A673 (cell line): ENCODE results near the gene TTC12.

Experiments
- EZH2 ChIP-seq: fragments of 200-600 bp; sonication (generic); IDR thresholded peaks from 2 replicates; pipeline ENCODE4 v1.6.1; 2017; ENCODE audit warnings: borderline replicate concordance, low read depth, mild to moderate bottlenecking, mixed read lengths, antibody characterized with exemption, low read length; ENCODE audit not compliant: poor library complexity, severe bottlenecking
- TF ChIP-seq, protein P1 (sequence below): fragments of 300-800, 200-600 bp; sonication (generic); conservative IDR thresholded peaks from 2 replicates; pipeline ENCODE4 v1.5.1; 2017; ENCODE audit warnings: low read depth, mild to moderate bottlenecking, antibody characterized with exemption, low read length, moderate library complexity, mixed read lengths

- TF ChIP-seq, protein P1, sequence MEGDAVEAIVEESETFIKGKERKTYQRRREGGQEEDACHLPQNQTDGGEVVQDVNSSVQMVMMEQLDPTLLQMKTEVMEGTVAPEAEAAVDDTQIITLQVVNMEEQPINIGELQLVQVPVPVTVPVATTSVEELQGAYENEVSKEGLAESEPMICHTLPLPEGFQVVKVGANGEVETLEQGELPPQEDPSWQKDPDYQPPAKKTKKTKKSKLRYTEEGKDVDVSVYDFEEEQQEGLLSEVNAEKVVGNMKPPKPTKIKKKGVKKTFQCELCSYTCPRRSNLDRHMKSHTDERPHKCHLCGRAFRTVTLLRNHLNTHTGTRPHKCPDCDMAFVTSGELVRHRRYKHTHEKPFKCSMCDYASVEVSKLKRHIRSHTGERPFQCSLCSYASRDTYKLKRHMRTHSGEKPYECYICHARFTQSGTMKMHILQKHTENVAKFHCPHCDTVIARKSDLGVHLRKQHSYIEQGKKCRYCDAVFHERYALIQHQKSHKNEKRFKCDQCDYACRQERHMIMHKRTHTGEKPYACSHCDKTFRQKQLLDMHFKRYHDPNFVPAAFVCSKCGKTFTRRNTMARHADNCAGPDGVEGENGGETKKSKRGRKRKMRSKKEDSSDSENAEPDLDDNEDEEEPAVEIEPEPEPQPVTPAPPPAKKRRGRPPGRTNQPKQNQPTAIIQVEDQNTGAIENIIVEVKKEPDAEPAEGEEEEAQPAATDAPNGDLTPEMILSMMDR = no peak
- TF ChIP-seq EZH2 = no peak
Measured at GRCh38 chr11:113387605-113388211, 73.3 kb downstream of the TTC12 start, which contains the start of gene ANKK1.
